IPS-15b (cell line): ENCODE measurements around the gene PTH.

ENCODE experiments used
- H3K27me3 ChIP-seq: one replicate; pipeline ENCODE4 v1.6.1; 2013; ENCODE audit warnings: low read length; ENCODE audit not compliant: control insufficient read depth, insufficient read depth
- H3K36me3 ChIP-seq: one replicate; pipeline ENCODE4 v1.6.1; 2013; ENCODE audit warnings: low read length; ENCODE audit not compliant: control insufficient read depth, insufficient read depth
- H3K4me1 ChIP-seq: one replicate; pipeline ENCODE4 v1.6.1; 2013; ENCODE audit warnings: mild to moderate bottlenecking, low read length; ENCODE audit not compliant: control insufficient read depth, insufficient read depth
- H3K4me3 ChIP-seq: one replicate; pipeline ENCODE4 v1.5.1; 2013; ENCODE audit warnings: low read depth, low read length
- H3K9ac ChIP-seq: one replicate; pipeline ENCODE4 v1.6.1; 2013; ENCODE audit warnings: low read depth, mild to moderate bottlenecking, low read length
- H3K9me3 ChIP-seq: one replicate; pipeline ENCODE4 v1.6.1; 2013; ENCODE audit warnings: mild to moderate bottlenecking, low read length; ENCODE audit not compliant: control insufficient read depth, insufficient read depth

The PTH gene

GRCh38 chr11:13495929-13496328, at the start of gene PTH:
PTH (minus strand) TSS chr11:13495997; CDS start chr11:13492855, 3,142 bp downstream.
- H3K4me3 ChIP-seq = no peak within 1 kb of the TSS
- H3K9ac ChIP-seq = no peak within 1 kb of the TSS
- no peaks in the 10 kb centered on the region for H3K4me1 ChIP-seq
- no peaks in the 10 kb centered on the region for H3K36me3 ChIP-seq
- H3K27me3 ChIP-seq = no peaks in the 10 kb centered on the region
- H3K9me3 ChIP-seq = no peaks in the 10 kb centered on the region

GRCh38 chr11:13538044-13538443, 42.2 kb upstream of the PTH start:
- no peaks in the 10 kb centered on the region for H3K27me3 ChIP-seq
- no peak overlapping the region for H3K4me3 ChIP-seq
- no peaks in the 10 kb centered on the region for H3K36me3 ChIP-seq
- H3K9me3 ChIP-seq = no peaks in the 10 kb centered on the region
- no peak overlapping the region for H3K9ac ChIP-seq
- H3K4me1 ChIP-seq = no peaks in the 10 kb centered on the region

GRCh38 chr11:13535819-13536218, 40.0 kb upstream of the PTH start:
- H3K9me3 ChIP-seq = no peaks in the 10 kb centered on the region
- no peaks in the 10 kb centered on the region for H3K4me1 ChIP-seq
- H3K27me3 ChIP-seq = no peaks in the 10 kb centered on the region

GRCh38 chr11:13534358-13534757, 38.6 kb upstream of the PTH start:
- Histone ChIP-seq H3K36me3 (no peaks in the 10 kb centered on the region), H3K27me3 (no peaks in the 10 kb centered on the region), H3K4me1 (no peaks in the 10 kb centered on the region), H3K9me3 (no peaks in the 10 kb centered on the region), H3K9ac (no peak overlapping the region), H3K4me3 (no peak overlapping the region)

More at GRCh38 chr11:13535819-13536218, 40.0 kb upstream of the PTH start:
- Histone ChIP-seq H3K4me3 (no peak overlapping the region), H3K36me3 (no peaks in the 10 kb centered on the region), H3K9ac (no peak overlapping the region)

GRCh38 chr11:13525257-13525656, 29.5 kb upstream of the PTH start:
- no peaks in the 10 kb centered on the region for H3K4me1 ChIP-seq
- H3K9ac ChIP-seq = no peak overlapping the region
- no peaks in the 10 kb centered on the region for H3K36me3 ChIP-seq
- no peaks in the 10 kb centered on the region for H3K27me3 ChIP-seq
- H3K9me3 ChIP-seq = no peaks in the 10 kb centered on the region
- H3K4me3 ChIP-seq = no peak overlapping the region

GRCh38 chr11:13503393-13503792, 7.6 kb upstream of the PTH start:
- no peaks in the 10 kb centered on the region for H3K9me3 ChIP-seq
- H3K4me3 ChIP-seq = no peak overlapping the region
- no peaks in the 10 kb centered on the region for H3K27me3 ChIP-seq
- no peak overlapping the region for H3K9ac ChIP-seq
- no peaks in the 10 kb centered on the region for H3K36me3 ChIP-seq
- H3K4me1 ChIP-seq = no peaks in the 10 kb centered on the region

GRCh38 chr11:13502492-13502891, 6.7 kb upstream of the PTH start:
- Histone ChIP-seq H3K9me3 (no peaks in the 10 kb centered on the region), H3K4me3 (no peak overlapping the region), H3K27me3 (no peaks in the 10 kb centered on the region), H3K4me1 (no peaks in the 10 kb centered on the region), H3K9ac (no peak overlapping the region), H3K36me3 (no peaks in the 10 kb centered on the region)

- H3K9me3 ChIP-seq = no peaks in the 10 kb centered on the region
- no peaks in the 10 kb centered on the region for H3K4me1 ChIP-seq
- H3K9ac ChIP-seq = no peak overlapping the region
- H3K27me3 ChIP-seq = no peaks in the 10 kb centered on the region
- no peak overlapping the region for H3K4me3 ChIP-seq
- H3K36me3 ChIP-seq = no peaks in the 10 kb centered on the region
Measured at GRCh38 chr11:13494051-13494450, 1.7 kb downstream of the PTH start.

- Histone ChIP-seq H3K4me1 (peaks cover 2% of the 10 kb centered on the region), H3K4me3 (peak overlapping the region; percentile 75), H3K9ac (peak overlapping the region; percentile 60)
Measured at GRCh38 chr11:13487661-13488030, 8.2 kb downstream of the PTH start.

GRCh38 chr11:13486926-13487660, 8.7 kb downstream of the PTH start:
- Histone ChIP-seq H3K36me3 (no peaks in the 10 kb centered on the region), H3K9me3 (no peaks in the 10 kb centered on the region), H3K9ac (peak overlapping the region; percentile 60), H3K27me3 (no peaks in the 10 kb centered on the region), H3K4me1 (peaks cover 2% of the 10 kb centered on the region), H3K4me3 (peak overlapping the region; percentile 75)

More at GRCh38 chr11:13487661-13488030, 8.2 kb downstream of the PTH start:
- no peaks in the 10 kb centered on the region for H3K9me3 ChIP-seq
- H3K27me3 ChIP-seq = no peaks in the 10 kb centered on the region
- no peaks in the 10 kb centered on the region for H3K36me3 ChIP-seq

- H3K4me3 ChIP-seq = no peak overlapping the region
- H3K36me3 ChIP-seq = no peaks in the 10 kb centered on the region
- H3K9me3 ChIP-seq = no peaks in the 10 kb centered on the region
Measured at GRCh38 chr11:13480198-13480597, 15.6 kb downstream of the PTH start.

GRCh38 chr11:13479688-13480087, 16.1 kb downstream of the PTH start:
- Histone ChIP-seq H3K4me3 (no peak overlapping the region), H3K4me1 (no peaks in the 10 kb centered on the region), H3K9me3 (no peaks in the 10 kb centered on the region), H3K9ac (no peak overlapping the region), H3K27me3 (no peaks in the 10 kb centered on the region), H3K36me3 (no peaks in the 10 kb centered on the region)

More at GRCh38 chr11:13480198-13480597, 15.6 kb downstream of the PTH start:
- H3K4me1 ChIP-seq = no peaks in the 10 kb centered on the region
- H3K9ac ChIP-seq = no peak overlapping the region
- no peaks in the 10 kb centered on the region for H3K27me3 ChIP-seq
